DMS114 treated with DMSO at 0.1 percent for 48 hours (cell line): ENCODE data around the gene ALOX15B.
"Not testable (repeated sequence)": the region's sequence is repeated elsewhere in the genome, so short reads cannot be mapped to it uniquely, and the experiment has no call there.

Experiments
- DNase-seq: peaks from one replicate; lab custom pipeline; 2025; ENCODE audit not compliant: unreplicated experiment; lab: John Stamatoyannopoulos, UW

Gene ALOX15B

DNA sequence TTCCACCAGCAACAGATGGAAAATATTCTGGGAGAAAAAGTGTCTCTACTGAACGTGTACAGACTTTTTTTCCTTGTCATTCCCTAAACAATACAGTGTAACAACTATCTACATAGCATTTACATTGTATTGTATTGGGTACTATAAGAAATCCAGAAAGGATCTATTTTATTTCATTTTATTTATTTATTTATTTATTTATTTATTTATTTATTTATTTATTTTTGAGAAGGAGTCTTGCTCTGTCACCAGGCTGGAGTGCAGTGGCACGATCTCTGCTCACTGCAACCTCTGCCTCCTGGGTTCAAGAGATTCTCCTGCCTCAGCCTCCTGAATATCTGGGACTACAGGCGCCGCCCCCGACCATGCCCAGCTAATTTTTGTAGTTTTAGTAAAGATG is 39.1 kb downstream of the ALOX15B start:
- not testable (repeated sequence) for DNase-seq

DNA sequence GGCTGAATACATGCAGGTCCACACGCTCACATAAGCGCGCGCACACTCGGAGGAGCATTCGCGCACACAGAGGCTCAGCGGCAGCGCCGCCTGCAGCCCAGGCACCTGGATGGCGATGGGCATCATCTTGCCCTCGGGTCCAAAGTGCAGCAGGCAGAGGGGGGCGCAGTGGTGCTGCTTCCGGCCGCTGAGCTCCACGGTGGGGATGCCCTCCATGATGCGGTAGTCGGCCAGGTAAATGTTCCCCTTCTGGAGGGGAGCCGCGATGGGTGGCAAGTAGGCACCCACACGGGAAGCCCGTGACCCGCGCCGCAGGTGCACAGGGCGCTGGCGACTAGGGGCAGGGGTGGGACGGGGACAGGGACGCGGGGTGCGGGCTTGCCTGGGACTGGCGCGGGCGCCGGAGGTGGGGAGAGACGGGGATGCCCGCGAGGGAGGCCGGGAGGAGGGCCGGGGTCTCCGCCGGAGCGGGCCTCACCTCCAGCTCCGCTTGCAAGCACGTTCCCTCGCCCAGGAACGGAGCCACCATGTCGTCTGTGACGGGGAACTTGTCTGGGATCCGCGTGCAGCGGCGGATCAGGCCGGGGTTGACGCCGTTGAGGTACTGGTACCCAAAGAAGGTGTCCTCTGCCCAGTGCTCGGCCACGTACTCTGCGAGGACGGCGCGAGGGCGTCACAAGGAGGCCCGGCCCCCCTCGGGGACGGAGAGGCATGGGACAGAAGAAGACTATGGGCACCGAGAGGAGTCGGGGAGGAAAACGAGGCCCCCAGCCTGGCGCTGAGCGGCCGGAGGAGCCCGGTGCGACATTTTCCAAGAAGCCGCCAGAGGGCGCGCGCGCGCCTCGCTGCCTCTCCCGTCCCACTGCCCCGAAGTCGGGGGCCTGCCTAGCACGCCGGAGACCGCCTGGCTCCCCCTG is 40.7 kb downstream of the ALOX15B start:
- DNase-seq = peak; percentile 73

DNA sequence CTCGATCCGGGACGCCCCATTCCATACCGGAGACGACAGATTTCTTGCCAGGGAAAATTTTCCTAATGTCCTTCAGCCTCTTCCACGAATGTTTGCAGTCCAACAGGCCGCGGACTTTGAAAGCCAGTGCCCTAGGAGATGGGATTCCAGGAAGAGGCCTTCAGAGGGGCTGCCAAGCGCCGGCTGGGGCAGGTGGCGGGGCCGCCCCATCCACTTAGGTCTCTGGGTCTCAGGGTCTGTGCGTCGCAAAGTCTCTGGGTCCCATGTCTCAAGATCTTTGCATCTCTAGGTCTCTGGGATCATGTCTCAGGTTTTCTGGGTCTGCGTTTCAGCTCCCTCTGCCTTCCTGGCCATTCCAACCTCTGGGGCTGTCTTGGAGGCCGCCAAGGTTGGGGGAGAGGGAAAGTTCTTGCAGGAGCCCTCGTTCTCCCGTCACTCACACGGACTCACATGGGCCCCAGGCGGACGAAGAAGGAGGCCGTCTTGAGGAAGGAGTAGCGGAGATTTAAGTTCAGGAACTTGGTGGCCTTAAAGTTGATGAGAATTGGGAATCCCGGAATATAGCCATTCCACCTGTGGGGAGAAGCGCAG is 41.4 kb downstream of the ALOX15B start:
- no peak for DNase-seq

DNA sequence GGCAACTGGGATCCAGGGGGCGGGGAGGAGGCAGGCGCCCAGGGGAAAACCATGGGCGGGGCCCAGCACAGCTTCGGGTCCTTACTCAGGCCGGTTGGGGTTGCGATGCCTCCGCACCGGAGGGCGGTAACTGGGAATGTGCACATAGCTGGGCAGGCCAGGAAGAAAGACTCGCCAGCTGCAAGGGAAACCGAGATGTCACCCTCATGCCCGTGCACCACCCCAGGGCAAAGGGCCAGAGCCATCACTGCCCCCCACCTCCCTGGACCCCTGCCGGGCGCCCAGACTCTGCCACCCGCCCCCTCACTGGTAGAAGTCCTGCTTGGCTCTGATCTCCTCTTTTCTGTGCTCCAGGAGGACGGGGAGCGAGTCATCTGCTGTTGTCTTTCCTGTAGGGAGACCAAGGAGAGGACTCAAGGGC is 42.0 kb downstream of the ALOX15B start:
- no peak for DNase-seq

DNA sequence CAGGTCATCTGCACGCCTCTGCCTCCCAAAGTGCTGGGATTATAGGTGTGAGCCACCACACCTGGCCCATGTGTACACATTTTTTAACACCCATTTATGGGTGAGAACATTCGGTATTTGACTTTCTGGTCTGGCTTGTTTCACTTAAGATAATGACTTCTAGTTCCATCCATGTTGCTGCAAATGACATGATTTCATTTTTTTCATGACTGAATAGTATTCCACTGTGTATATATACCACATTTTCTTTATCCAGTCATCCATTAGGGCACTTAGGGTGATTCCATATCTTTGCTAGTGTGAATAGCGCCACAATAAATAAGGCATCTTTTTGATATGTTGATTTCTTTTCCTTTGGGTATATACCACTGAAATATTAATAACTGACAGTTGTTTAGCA is 43.0 kb downstream of the ALOX15B start:
- no peak for DNase-seq

GRCh38 chr17:8082292-8082691 is 43.4 kb downstream of the ALOX15B start:
- DNase-seq = no peak

DNA sequence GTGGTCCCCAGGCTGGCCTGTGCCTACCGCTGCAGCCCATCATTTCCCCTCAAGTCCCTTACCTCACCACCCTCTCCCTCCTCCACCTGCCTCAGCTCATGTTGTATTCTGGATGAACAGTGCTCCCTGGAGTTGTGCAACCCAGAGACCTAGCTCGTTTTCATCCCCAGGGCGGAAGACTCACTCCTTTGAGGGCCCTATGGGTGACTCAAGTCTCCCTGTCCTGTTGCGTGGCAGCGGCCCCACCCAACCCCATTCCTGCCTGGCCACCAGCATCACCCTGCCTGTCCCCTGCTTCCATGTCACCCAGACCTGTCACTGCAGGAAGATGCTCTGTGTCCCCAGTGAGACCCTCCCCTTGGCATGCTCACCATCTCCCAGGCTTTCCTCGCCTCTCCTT is 45.4 kb downstream of the ALOX15B start:
- DNase-seq = no peak

DNA sequence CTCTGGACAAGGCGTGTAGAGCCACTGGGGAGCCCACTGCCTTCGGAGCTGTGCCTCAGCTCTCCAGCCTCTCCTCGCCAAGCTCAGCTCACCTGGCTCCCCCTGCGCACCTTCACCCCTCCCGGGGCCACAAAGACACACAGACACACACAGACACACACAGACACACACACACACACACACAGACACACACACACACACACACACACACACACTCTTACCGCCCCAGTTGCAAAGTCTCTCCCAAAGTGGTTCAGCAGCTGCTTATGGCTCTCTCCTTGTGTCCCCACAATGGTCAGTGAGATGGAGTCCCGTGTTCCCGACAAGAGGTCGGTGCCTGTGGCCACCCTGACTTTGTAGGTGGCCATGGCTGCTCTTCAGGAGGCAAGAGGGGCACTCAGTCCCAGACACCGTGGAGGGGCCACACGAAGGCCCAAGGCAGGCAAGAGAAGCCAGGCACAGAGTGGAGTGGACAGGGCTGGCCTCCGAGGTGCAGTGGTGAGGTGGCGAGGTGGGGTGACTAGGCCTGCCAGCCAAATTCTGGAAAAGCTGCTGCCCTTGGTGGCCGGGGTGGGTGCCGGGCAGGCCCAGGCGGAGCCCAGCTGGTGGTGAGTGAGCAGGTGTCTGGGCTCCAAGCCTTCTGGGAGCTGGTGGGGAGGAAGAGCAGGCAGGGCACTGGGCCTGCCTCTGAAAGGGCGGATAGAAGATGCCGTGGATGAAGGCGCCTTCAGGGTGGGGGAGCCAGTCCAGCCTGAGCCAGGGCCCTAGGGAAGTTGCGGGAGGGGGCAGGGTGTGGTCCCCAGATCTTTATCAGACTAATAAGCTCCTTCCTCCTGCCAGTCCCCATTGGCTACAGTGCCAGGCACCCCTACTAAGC is 48.5 kb downstream of the ALOX15B start, which contains the start of gene ALOX12B:
Gene ALOX12B (minus strand): TSS at position 642 of the 877 bp plus-strand sequence. CDS start 274 bp downstream, at position 368.
- DNase-seq = no peak

- no peak for DNase-seq
Measured at GRCh38 chr17:8087952-8088230, 49.0 kb downstream of the ALOX15B start.

GRCh38 chr17:8089728-8090127 is 50.9 kb downstream of the ALOX15B start:
- DNase-seq = no peak

- DNase-seq = no peak
Measured at GRCh38 chr17:8091033-8091687, 52.3 kb downstream of the ALOX15B start.

- no peak for DNase-seq
Measured at GRCh38 chr17:8095361-8095760, 56.5 kb downstream of the ALOX15B start.

GRCh38 chr17:8096541-8096940 is 57.7 kb downstream of the ALOX15B start:
- DNase-seq = no peak
